ENCODE data around the gene GGT7.
"Not testable (repeated sequence)": the region's sequence is repeated elsewhere in the genome, so short reads cannot be mapped to it uniquely, and the experiment has no call there.

GGT7 gene

GRCh38 chr20:34815636-34816035 is 57.0 kb downstream of the GGT7 start:
- Histone ChIP-seq H3K36me3 (ENCODE audit: insufficient read depth, low read length) (no peaks in the 10 kb centered on the region), H3K9me3 (ENCODE audit: insufficient read depth, low read depth, low read length) (no peaks in the 10 kb centered on the region), H3K27ac (ENCODE audit: low read depth, low read length) (no peak overlapping the region), H3K9ac (ENCODE audit: low read depth, low read length) (no peak overlapping the region), H3K4me3 (ENCODE audit: low read length) (no peak overlapping the region), H3K4me1 (ENCODE audit: insufficient read depth, low read length) (peaks cover 6% of the 10 kb centered on the region; the same call in 1 of the 2 replicates), H3K27me3 (ENCODE audit: insufficient read depth, low read length) (no peaks in the 10 kb centered on the region)
- 90% methylated on average over 1 of the region's 1 CpG for WGBS

GRCh38 chr20:34808583-34808982 is 64.1 kb downstream of the GGT7 start:
- 92% methylated on average over 5 of the region's 5 CpGs for WGBS
- no peaks in the 10 kb centered on the region for H3K4me1 ChIP-seq (ENCODE audit: insufficient read depth, low read length)
- H3K27me3 ChIP-seq (ENCODE audit: insufficient read depth, low read length) = no peaks in the 10 kb centered on the region

GRCh38 chr20:34807944-34808465 is 64.7 kb downstream of the GGT7 start:
- not testable (repeated sequence) for H3K9ac ChIP-seq (ENCODE audit: low read depth, low read length); H3K4me3 ChIP-seq (ENCODE audit: low read length); H3K4me1 ChIP-seq (ENCODE audit: insufficient read depth, low read length); H3K27me3 ChIP-seq (ENCODE audit: insufficient read depth, low read length); H3K9me3 ChIP-seq (ENCODE audit: insufficient read depth, low read depth, low read length); H3K36me3 ChIP-seq (ENCODE audit: insufficient read depth, low read length); H3K27ac ChIP-seq (ENCODE audit: low read depth, low read length)
- WGBS = 96% methylated on average over 8 of the region's 8 CpGs

More at GRCh38 chr20:34808583-34808982, 64.1 kb downstream of the GGT7 start:
- Histone ChIP-seq H3K4me3 (ENCODE audit: low read length) (no peak overlapping the region), H3K9ac (ENCODE audit: low read depth, low read length) (no peak overlapping the region), H3K27ac (ENCODE audit: low read depth, low read length) (no peak overlapping the region), H3K9me3 (ENCODE audit: insufficient read depth, low read depth, low read length) (no peaks in the 10 kb centered on the region), H3K36me3 (ENCODE audit: insufficient read depth, low read length) (no peaks in the 10 kb centered on the region)

- no peaks in the 10 kb centered on the region for H3K36me3 ChIP-seq (ENCODE audit: insufficient read depth, low read length)
- H3K4me3 ChIP-seq (ENCODE audit: low read length) = no peak overlapping the region
- H3K27ac ChIP-seq (ENCODE audit: low read depth, low read length) = no peak overlapping the region
- H3K9ac ChIP-seq (ENCODE audit: low read depth, low read length) = no peak overlapping the region
- no peaks in the 10 kb centered on the region for H3K9me3 ChIP-seq (ENCODE audit: insufficient read depth, low read depth, low read length)
- no peaks in the 10 kb centered on the region for H3K27me3 ChIP-seq (ENCODE audit: insufficient read depth, low read length)
- no peaks in the 10 kb centered on the region for H3K4me1 ChIP-seq (ENCODE audit: insufficient read depth, low read length)
Observed at GRCh38 chr20:34806255-34806654, 66.4 kb downstream of the GGT7 start.

- H3K4me3 ChIP-seq (ENCODE audit: low read length) = no peak overlapping the region
- no peaks in the 10 kb centered on the region for H3K36me3 ChIP-seq (ENCODE audit: insufficient read depth, low read length)
- H3K27me3 ChIP-seq (ENCODE audit: insufficient read depth, low read length) = no peaks in the 10 kb centered on the region
- H3K4me1 ChIP-seq (ENCODE audit: insufficient read depth, low read length) = no peaks in the 10 kb centered on the region
- no peak overlapping the region for H3K27ac ChIP-seq (ENCODE audit: low read depth, low read length)
- no peak overlapping the region for H3K9ac ChIP-seq (ENCODE audit: low read depth, low read length)
- no peaks in the 10 kb centered on the region for H3K9me3 ChIP-seq (ENCODE audit: insufficient read depth, low read depth, low read length)
Observed at GRCh38 chr20:34798871-34799270, 73.8 kb downstream of the GGT7 start.

GRCh38 chr20:34798328-34798727 is 74.3 kb downstream of the GGT7 start:
- 76% methylated on average over 3 of the region's 3 CpGs for WGBS
- Histone ChIP-seq H3K9me3 (ENCODE audit: insufficient read depth, low read depth, low read length) (no peaks in the 10 kb centered on the region), H3K27me3 (ENCODE audit: insufficient read depth, low read length) (no peaks in the 10 kb centered on the region), H3K27ac (ENCODE audit: low read depth, low read length) (no peak overlapping the region), H3K36me3 (ENCODE audit: insufficient read depth, low read length) (no peaks in the 10 kb centered on the region), H3K9ac (ENCODE audit: low read depth, low read length) (no peak overlapping the region), H3K4me3 (ENCODE audit: low read length) (no peak overlapping the region), H3K4me1 (ENCODE audit: insufficient read depth, low read length) (no peaks in the 10 kb centered on the region)

GRCh38 chr20:34797012-34797995 is 75.4 kb downstream of the GGT7 start:
- WGBS = 93% methylated on average over 8 of the region's 8 CpGs

More at GRCh38 chr20:34797012-34797995, 75.4 kb downstream of the GGT7 start:
- 0 out of 2 replicates have a peak, but pooled peaks cover under 1% of the 10 kb centered on the region for H3K4me1 ChIP-seq (ENCODE audit: insufficient read depth, low read length)
- no peaks in the 10 kb centered on the region for H3K9me3 ChIP-seq (ENCODE audit: insufficient read depth, low read depth, low read length)
- no peak overlapping the region for H3K27ac ChIP-seq (ENCODE audit: low read depth, low read length)
- H3K4me3 ChIP-seq (ENCODE audit: low read length) = no peak overlapping the region
- no peaks in the 10 kb centered on the region for H3K36me3 ChIP-seq (ENCODE audit: insufficient read depth, low read length)
- no peak overlapping the region for H3K9ac ChIP-seq (ENCODE audit: low read depth, low read length)
- no peaks in the 10 kb centered on the region for H3K27me3 ChIP-seq (ENCODE audit: insufficient read depth, low read length)

Measured in HUES64 (cell line).